SK-N-SH (cell line): ENCODE results near the gene CYB561D1.

Experiments used
- EP300 ChIP-seq, 2 experiments: IDR thresholded peaks; 2 replicates each; pipeline versions ENCODE4 v1.4.0 to v1.6.1; 2012; ENCODE audit warnings: borderline replicate concordance in 1 of 2, low read depth in 1 of 2, low read length in 1 of 2
- IRF3 ChIP-seq: fragments of 150-350 bp; IDR thresholded peaks from 2 replicates; pipeline ENCODE4 v1.6.1; 2016; ENCODE audit warnings: mild to moderate bottlenecking, low read depth, low read length
- MXI1 ChIP-seq: IDR thresholded peaks from 2 replicates; pipeline ENCODE4 v1.6.1; 2012; ENCODE audit warnings: mild to moderate bottlenecking, low read depth, low read length, improper control_type of control experiment
- PBX3 ChIP-seq: IDR thresholded peaks from 2 replicates; pipeline ENCODE4; 2012
- RXRA ChIP-seq: IDR thresholded peaks from 2 replicates; pipeline ENCODE4 v1.4.0; 2012; ENCODE audit warnings: low read depth, mild to moderate bottlenecking, borderline replicate concordance
- SIN3A ChIP-seq: IDR thresholded peaks from 2 replicates; pipeline ENCODE4 v1.6.1; 2012; ENCODE audit warnings: low read depth, mild to moderate bottlenecking, low read length, moderate library complexity, borderline replicate concordance
- TEAD4 ChIP-seq: IDR thresholded peaks from 2 replicates; pipeline ENCODE4 v1.4.0; 2012; ENCODE audit warnings: mild to moderate bottlenecking, borderline replicate concordance; ENCODE audit not compliant: insufficient read depth
- YY1 ChIP-seq: IDR thresholded peaks from 2 replicates; pipeline ENCODE4 v1.4.0; 2012; ENCODE audit warnings: low read depth, mild to moderate bottlenecking
- ZBTB33 ChIP-seq: IDR thresholded peaks from 2 replicates; pipeline ENCODE4 v1.4.0; 2012; ENCODE audit warnings: low read depth, borderline replicate concordance
- TF ChIP-seq, protein P1 (sequence below): fragments of 200-600 bp; sonication (generic); IDR thresholded peaks from 2 replicates; pipeline ENCODE4 v1.6.1; 2017; ENCODE audit warnings: antibody characterized with exemption, mild to moderate bottlenecking, moderate library complexity
- TF ChIP-seq, protein P2 (sequence below): IDR thresholded peaks from 2 replicates; pipeline ENCODE4 v1.6.1; 2012; ENCODE audit warnings: mild to moderate bottlenecking, low read depth, low read length, moderate library complexity

DNA sequence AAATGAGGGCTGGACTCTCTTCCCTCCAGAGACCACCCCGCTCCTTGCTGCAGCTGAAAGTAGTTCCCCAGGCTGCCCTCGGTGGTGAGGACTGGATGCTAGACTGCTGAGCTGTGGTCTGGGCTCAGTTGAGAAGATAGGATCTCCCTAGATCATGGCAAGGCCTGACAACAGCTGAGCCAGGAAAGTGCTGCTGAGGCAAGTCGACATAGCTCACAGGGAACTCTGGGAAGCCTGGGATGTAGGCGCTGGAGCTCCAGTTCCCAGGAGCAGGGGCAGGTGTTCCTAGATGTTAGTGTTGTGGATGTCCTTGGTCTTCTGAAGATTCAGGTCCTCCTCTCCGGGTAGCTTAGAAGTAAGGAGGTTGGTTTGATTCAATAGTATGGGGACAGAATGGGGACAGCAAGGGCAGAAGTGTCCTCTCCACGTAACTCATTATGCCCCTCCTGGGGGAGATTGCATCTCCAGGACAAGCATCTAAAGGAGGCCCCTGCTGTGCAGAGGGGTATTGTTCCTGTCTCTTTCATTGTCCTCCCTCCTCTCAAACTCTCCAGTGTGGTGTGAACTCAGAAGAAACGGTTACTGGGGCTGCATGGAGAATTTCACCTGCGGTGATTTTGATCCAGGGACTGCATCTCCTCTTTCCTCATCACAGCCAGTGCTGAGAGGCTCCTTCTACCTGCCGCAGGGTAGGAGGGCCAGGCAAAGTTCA, 3.7 kb downstream of the CYB561D1 start:
- no peak for TF ChIP-seq TEAD4
- TF ChIP-seq, protein P1, sequence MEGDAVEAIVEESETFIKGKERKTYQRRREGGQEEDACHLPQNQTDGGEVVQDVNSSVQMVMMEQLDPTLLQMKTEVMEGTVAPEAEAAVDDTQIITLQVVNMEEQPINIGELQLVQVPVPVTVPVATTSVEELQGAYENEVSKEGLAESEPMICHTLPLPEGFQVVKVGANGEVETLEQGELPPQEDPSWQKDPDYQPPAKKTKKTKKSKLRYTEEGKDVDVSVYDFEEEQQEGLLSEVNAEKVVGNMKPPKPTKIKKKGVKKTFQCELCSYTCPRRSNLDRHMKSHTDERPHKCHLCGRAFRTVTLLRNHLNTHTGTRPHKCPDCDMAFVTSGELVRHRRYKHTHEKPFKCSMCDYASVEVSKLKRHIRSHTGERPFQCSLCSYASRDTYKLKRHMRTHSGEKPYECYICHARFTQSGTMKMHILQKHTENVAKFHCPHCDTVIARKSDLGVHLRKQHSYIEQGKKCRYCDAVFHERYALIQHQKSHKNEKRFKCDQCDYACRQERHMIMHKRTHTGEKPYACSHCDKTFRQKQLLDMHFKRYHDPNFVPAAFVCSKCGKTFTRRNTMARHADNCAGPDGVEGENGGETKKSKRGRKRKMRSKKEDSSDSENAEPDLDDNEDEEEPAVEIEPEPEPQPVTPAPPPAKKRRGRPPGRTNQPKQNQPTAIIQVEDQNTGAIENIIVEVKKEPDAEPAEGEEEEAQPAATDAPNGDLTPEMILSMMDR, result no peak
- no peak for TF ChIP-seq MXI1
- TF ChIP-seq, protein P2, sequence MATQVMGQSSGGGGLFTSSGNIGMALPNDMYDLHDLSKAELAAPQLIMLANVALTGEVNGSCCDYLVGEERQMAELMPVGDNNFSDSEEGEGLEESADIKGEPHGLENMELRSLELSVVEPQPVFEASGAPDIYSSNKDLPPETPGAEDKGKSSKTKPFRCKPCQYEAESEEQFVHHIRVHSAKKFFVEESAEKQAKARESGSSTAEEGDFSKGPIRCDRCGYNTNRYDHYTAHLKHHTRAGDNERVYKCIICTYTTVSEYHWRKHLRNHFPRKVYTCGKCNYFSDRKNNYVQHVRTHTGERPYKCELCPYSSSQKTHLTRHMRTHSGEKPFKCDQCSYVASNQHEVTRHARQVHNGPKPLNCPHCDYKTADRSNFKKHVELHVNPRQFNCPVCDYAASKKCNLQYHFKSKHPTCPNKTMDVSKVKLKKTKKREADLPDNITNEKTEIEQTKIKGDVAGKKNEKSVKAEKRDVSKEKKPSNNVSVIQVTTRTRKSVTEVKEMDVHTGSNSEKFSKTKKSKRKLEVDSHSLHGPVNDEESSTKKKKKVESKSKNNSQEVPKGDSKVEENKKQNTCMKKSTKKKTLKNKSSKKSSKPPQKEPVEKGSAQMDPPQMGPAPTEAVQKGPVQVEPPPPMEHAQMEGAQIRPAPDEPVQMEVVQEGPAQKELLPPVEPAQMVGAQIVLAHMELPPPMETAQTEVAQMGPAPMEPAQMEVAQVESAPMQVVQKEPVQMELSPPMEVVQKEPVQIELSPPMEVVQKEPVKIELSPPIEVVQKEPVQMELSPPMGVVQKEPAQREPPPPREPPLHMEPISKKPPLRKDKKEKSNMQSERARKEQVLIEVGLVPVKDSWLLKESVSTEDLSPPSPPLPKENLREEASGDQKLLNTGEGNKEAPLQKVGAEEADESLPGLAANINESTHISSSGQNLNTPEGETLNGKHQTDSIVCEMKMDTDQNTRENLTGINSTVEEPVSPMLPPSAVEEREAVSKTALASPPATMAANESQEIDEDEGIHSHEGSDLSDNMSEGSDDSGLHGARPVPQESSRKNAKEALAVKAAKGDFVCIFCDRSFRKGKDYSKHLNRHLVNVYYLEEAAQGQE, result no peak
- TF ChIP-seq IRF3, result no peak
- no peak for TF ChIP-seq PBX3
- no peak for TF ChIP-seq SIN3A
- no peak for TF ChIP-seq EP300 (IDR thresholded peaks at IDR 0.05; ENCODE audit: borderline replicate concordance in 1 of 2, low read depth in 1 of 2, low read length in 1 of 2)
- TF ChIP-seq RXRA, result no peak
- no peak for TF ChIP-seq YY1
- TF ChIP-seq ZBTB33, result no peak
